Middle frontal gyrus (tissue), 1 donor: ENCODE measurements around the gene DTNBP1.

ENCODE experiments used
- DNase-seq: peaks from one replicate; pipeline ENCODE4 v3.0.0-alpha.2; 2015; ENCODE audit warnings: low spot score; ENCODE audit errors: extremely low spot score

DTNBP1 gene

DNA sequence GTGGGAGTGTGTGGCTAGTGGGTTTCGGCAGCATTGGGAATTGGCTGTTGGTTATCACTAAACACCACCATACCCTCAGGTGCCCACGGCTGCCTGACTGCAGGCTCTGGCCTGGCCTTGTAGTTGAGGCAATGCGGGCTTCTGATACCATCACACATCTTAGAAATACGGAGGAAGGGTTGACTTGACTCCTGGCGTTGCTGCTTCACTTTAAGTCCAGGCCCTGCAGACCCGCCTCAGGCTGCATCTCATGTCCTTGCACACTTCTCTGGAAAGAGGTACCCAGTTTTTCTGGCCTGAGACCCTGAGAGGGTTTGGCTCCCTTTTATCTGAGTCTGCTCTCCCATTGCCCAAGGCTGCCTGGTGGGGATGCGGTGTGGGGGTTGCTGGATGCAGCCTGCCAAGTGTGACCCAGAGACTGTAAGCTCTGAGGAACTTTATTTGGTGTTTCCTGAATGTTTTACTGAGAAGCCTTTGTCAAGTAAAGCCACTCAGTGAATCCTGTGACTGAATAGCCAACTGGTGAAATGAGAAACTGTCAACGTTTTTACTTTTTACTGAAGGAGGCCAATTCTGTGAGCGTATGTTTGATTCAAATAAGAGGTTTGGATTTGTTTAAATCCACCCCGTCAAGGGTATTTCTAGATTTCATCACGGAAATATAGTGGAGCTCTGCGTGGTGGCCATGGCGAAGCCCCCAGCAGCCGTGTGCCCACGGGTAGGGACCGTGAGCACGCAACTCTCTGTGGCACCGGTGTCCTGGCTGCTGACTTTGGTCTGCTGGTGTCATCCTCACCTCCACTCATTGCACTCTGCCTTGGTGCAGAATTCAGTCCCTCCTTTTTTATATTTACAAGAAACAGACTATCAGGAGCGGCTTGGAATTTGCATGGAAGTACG lies 160.1 kb downstream of the DTNBP1 start:
- no peak for DNase-seq

GRCh38 chr6:15501826-15502445 lies 160.9 kb downstream of the DTNBP1 start:
- DNase-seq: no peak

DNA sequence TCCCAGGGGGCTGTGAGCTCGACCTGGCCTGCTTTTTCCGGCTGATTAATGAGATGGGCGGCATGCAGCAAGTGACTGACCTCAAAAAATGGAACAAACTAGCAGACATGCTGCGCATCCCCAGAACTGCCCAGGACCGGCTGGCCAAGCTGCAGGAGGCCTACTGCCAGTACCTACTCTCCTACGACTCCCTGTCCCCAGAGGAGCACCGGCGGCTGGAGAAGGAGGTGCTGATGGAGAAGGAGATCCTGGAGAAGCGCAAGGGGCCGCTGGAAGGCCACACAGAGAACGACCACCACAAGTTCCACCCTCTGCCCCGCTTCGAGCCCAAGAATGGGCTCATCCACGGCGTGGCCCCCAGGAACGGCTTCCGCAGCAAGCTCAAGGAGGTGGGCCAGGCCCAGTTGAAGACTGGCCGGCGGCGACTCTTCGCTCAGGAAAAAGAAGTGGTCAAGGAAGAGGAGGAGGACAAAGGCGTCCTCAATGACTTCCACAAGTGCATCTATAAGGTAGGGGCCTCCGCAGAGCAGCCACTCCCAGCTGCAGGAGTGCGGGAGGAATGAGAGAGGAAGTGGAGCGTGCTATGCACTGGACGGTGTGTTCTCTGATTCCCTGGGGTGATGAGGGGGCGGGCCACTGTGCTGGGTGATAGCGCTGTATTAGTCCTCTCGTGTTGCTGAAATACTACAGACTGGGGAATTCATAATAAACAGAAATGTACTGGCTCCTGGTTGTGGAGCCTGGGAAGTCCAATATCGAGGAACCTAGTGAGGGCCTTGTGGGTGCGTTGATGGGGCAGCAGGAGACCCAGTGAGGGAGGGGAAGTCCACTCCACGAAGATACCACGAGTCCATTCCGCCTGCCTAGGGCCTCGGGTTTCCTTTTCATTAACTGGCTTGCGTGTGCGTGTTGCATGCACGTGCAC lies 161.7 kb downstream of the DTNBP1 start:
- DNase-seq: no peak

DNA sequence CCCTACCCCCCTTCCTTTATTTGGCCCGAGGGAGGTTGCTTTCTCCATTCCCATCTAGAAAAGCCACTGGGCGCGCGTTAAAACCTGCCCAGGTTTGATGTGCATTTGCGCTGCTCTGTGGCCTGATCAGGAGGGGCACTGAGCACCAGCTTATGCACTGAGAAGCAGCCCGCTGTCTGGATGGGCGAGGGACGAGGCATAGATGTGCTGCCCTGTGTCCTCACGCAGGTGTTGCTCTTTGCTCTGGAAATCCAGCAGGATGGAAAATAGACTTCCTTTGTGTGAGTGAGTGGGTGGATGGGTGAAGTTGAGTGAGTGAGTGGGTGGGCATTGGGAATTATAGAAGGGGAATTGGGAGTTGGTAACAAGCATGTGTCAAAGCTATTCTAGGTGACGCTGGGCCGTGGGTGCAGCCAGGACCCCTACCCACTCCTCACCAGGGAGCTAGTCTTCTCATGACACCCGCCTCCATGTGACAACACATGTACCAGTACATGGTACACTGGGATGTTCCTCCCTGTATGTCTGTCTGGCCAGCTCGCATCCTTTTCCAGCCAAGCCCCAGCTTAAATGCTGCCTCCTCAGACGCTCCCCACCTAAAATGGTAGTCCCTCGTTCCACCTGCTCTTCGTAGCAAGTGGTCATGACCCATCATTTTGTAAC lies 162.6 kb downstream of the DTNBP1 start:
- no peak for DNase-seq

DNA sequence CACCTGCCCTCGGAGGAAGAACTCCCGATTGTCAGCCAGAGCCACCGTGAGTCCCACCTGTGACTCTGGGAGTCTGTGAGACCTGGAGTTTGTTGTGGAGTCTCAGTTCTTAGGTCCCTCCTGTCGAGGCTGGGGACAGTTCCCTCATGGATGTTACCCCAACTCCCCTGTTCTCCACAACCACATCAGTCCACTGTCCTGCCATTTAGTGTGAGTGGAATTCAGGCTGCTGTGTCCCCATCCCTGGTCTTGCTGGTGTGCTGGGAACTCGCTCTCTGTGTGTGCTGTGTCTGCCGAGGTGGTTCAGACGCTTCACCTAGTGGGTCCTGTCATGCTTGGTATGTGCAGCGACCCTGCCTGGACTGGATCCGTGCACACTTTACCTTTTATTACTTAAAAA lies 163.2 kb downstream of the DTNBP1 start:
- DNase-seq: no peak

DNA sequence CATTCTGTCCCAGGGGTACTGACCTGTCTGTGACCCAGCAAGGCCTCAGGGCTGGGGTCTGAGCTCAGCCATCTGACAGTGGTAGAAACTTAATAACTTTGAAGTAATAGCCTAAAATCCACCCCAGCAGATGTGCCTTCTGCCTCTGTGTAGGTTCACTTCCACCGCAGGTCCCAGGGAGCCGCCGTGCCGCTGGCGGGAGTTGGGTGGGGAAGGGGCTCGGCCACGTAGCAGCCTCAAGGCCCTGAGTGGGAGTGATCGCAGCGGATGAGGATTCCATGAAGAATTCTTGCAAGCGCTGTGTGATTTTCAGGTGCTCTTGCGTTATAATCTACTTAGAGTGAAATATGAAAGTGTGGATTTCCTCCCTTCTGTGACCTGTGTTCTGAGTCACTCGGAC lies 163.7 kb downstream of the DTNBP1 start:
- DNase-seq: no peak

- no peak for DNase-seq
Observed at GRCh38 chr6:15498640-15499039, 164.2 kb downstream of the DTNBP1 start.

DNA sequence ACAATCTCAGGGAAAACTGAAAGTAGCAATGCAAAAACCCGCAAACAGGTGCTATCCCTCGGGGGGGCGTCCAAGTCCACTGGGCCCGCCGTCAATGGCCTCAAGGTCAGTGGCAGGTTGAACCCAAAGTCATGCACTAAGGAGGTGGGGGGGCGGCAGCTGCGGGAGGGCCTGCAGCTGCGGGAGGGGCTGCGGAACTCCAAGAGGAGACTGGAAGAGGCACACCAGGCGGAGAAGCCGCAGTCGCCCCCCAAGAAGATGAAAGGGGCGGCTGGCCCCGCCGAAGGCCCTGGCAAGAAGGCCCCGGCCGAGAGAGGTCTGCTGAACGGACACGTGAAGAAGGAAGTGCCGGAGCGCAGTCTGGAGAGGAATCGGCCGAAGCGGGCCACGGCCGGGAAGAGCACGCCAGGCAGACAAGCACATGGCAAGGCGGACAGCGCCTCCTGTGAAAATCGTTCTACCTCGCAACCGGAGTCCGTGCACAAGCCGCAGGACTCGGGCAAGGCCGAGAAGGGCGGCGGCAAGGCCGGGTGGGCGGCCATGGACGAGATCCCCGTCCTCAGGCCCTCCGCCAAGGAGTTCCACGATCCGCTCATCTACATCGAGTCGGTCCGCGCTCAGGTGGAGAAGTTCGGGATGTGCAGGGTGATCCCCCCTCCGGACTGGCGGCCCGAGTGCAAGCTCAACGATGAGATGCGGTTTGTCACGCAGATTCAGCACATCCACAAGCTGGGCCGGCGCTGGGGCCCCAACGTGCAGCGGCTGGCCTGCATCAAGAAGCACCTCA lies 166.3 kb downstream of the DTNBP1 start:
- DNase-seq: no peak

GRCh38 chr6:15495375-15495901 lies 167.4 kb downstream of the DTNBP1 start:
- no peak for DNase-seq

GRCh38 chr6:15493437-15494168 lies 169.2 kb downstream of the DTNBP1 start:
- no peak for DNase-seq

DNA sequence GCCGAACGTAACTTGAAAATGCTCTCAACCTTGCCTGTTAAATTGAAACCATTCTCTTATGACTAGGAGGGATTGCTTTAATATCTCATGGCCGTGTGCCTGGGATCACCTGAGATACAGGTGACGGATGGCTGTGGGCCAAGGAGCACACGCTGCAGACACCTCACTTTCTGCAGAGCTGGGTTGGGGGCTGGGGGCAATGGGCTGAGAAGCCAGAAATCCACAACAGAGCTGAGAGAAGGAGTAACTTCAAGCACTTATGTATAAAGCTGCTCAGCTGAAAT lies 170.9 kb downstream of the DTNBP1 start:
- DNase-seq: no peak

DNA sequence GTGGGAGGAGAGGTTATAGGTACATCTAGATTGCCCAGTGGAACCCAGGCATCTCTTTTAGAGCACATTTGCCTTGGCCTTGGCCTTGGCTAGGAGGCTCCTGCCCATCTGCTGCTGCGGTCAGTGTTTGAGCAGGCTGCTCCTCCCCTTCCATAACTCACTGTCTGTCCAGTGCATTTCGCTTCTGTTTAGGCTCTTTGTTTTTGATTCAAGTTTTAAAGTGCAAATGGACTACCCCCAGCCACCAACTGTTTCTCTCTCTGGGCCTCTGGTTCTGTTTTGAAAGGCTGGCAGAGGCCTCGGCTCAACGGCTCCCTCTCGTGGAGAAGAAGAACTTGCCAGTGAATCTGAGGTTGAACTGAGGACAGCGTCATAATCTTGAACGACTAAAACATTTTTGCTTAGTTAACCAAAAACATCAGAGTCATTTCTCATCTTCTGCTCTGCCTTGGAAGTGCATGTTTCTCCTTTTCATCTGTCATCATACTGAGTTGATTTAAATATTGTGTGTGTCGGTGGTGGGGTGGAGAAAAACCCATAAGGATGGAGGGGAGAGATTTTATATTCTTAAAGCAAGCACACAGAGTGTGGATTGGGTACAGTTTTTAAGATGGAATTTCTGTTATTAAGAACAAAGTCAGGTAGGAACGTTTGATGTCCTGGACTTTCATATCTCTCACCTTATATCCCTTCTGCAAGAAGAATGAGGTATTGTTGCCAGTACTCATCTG lies 171.4 kb downstream of the DTNBP1 start:
- DNase-seq: peak; percentile 81

DNA sequence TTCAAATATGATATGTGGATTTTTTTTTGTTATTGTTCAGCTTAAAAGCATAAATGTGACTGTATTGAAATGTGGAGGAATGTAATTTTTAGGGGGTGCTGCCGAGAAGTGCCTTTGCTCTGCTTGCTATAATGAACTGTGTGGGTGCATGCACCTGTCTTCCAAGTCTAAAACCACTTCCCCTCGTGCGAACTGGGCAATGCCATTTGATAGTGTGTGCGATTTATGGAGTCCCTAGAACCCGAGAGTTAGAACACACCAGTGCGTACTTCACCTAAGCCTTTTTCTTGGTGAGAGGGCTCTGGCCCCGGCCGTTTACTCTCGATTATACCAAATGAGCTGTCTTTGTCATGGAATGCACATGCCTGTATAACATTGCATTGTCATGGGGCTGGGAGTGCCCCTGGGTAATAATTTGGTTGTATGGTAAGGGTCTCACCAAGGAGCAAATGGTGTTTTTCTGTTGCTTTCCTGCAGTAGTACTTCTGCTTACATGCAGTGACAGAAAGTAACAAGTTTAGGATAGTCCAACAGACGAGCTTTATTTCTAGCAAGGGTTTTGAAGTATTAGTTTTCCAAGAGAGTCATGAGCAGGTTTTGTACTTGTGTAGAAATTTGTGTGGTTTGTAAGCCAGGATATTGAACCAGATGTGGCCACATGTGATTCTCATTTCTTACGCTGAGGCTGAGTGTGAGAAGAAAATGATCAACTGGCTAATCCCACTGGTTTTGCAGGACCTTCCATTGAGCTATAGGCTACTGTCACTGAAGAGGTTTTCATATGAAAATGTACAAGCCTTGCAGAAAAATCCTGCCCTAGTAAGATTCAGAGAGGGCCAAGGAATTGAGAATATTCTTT lies 172.4 kb downstream of the DTNBP1 start:
- no peak for DNase-seq

DNA sequence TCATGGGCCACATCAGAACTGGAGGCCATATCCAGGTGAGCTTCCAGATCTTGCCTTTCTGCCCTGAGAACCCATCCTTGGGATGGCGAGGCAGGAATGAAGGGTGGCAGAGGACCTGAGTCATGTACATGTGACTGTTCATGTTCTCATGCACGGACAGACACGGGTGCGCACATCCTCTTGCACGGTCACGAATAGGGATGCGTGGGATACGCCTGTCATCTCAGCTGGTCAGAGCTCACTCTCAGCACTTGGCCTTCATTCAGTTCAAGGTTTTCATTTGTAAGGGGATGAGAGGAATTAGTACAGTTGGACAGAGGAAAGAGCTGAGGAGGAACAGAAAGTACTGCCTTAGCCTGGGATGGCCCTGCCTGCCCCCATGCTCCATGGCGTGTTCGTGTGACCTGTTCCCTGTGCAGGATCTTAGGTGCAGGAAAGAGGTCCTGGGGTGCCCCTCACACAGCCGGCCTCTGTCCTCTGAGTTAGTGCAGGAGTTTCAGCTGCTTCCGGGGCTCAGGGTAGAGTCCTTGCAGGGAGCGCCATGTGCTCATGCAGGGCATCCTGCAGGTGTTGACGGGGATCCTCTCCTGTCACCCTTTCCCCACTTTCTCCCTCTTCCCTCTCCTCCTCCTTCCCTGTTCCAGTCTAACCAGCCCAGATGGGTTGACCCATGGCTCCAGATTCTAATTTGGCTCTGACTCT lies 173.4 kb downstream of the DTNBP1 start:
- DNase-seq: no peak

GRCh38 chr6:15487262-15487661 lies 175.6 kb downstream of the DTNBP1 start:
- DNase-seq: no peak

DNA sequence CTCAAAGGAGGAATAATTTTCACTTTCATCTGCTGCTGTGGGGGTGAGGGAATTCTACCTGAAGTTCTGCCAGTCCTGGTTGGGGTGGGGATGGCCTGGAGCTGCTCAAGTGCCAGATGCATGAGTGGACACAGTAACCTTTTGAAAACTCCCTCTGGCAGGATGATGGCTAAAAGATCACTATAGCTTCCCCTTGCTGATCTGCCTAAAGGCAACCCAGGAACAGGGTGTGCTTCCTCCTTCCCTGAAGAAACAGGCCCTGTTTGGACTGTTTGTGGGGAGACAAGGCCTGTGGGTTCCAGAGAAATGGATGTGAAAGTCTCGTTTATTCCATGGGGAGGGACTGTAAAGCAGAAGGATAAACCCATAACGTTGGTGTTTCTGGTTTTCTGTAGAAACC lies 176.9 kb downstream of the DTNBP1 start:
- no peak for DNase-seq

DNA sequence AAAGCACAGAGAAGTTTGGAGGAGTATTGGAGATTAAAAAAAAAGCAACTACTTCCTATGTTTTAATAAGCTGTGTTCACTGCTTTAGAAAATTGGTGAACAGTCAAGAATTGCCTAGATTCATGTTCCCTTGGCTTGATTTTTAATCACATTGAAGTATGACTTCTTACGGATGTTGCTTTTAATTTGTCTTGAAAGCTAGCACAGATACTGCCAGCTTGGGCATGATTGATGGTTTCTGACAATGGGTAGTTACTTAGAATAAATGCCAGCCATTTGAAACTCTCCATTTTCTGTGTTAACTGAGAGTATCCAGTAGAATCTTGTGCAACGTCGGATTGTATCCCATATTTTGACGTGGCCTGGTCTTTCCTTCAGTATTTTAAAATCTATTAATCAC lies 178.0 kb downstream of the DTNBP1 start:
- no peak for DNase-seq

- DNase-seq: no peak
Observed at GRCh38 chr6:15484140-15484539, 178.7 kb downstream of the DTNBP1 start.
